Endodermal cell (in vitro differentiated cells): ENCODE measurements around the gene RPL19. TPM values are rescaled to one million over a fixed set of nuclear protein-coding genes. Genes with fewer than 3 reads are reported as not detected.
A peak's percentile ranks its signal among the peaks of the same experiment; 100 is the strongest.

Experiments
- DNase-seq: peaks from one replicate; pipeline ENCODE4 v3.0.0-alpha.2; 2017
- H3K27ac ChIP-seq: 2 replicates; pipeline ENCODE4 v1.5.1; 2013; ENCODE audit warnings: mild to moderate bottlenecking, low read depth, low read length, moderate library complexity
- H3K27me3 ChIP-seq: 2 replicates; pipeline ENCODE4 v1.6.1; 2013; ENCODE audit warnings: mild to moderate bottlenecking, low read length, moderate library complexity; ENCODE audit not compliant: insufficient read depth, control insufficient read depth, poor library complexity, severe bottlenecking
- H3K36me3 ChIP-seq: 2 replicates; pipeline ENCODE4 v1.7.0; 2013; ENCODE audit warnings: mild to moderate bottlenecking, low read length, moderate library complexity; ENCODE audit not compliant: control insufficient read depth, insufficient read depth
- H3K4me1 ChIP-seq: one replicate; pipeline ENCODE4 v1.7.0; 2013; ENCODE audit warnings: low read length; ENCODE audit not compliant: control insufficient read depth, insufficient read depth
- H3K4me3 ChIP-seq: 2 replicates; pipeline ENCODE4 v1.5.1; 2013; ENCODE audit warnings: mild to moderate bottlenecking, low read length, moderate library complexity
- H3K9ac ChIP-seq: 2 replicates; pipeline ENCODE4 v1.6.1; 2013; ENCODE audit warnings: mild to moderate bottlenecking, low read length, moderate library complexity; ENCODE audit not compliant: poor library complexity, severe bottlenecking; ENCODE audit errors: extremely low read depth
- H3K9me3 ChIP-seq: 2 replicates; pipeline ENCODE4 v1.6.1; 2013; ENCODE audit warnings: mild to moderate bottlenecking, low read length, moderate library complexity; ENCODE audit not compliant: control insufficient read depth
- H3K27ac Mint-ChIP-seq: 2 replicates; pipeline ENCODE4 v1.8.0; 2020; ENCODE audit warnings: mixed read lengths
- H3K27me3 Mint-ChIP-seq: 2 replicates; pipeline ENCODE4 v1.8.0; 2021; ENCODE audit warnings: mild to moderate bottlenecking, mixed read lengths; ENCODE audit not compliant: insufficient read depth
- H3K36me3 Mint-ChIP-seq: 2 replicates; pipeline ENCODE4 v1.8.0; 2020; ENCODE audit warnings: low read depth, mixed read lengths
- H3K4me1 Mint-ChIP-seq: 2 replicates; pipeline ENCODE4 v1.8.0; 2020; ENCODE audit warnings: mixed read lengths
- H3K4me3 Mint-ChIP-seq: 2 replicates; pipeline ENCODE4 v1.8.0; 2020; ENCODE audit warnings: mild to moderate bottlenecking, moderate library complexity, mixed read lengths
- H3K9me3 Mint-ChIP-seq: 2 replicates; pipeline ENCODE4 v1.8.0; 2020; ENCODE audit warnings: mild to moderate bottlenecking, mixed read lengths
- CTCF ChIP-seq: fragments of 200-600 bp; sonication (generic); conservative IDR thresholded peaks from 2 replicates; pipeline ENCODE4 v1.5.0; 2021; ENCODE audit warnings: antibody characterized with exemption, mild to moderate bottlenecking
- WGBS, 2 experiments: methylation state at CpG; one replicate each; pipeline versions ENCODE4 v1.1.5 to v1.1.7; 2013; ENCODE audit warnings: missing lambda C conversion rate in 2 of 2, mixed read lengths in 1 of 2; ENCODE audit not compliant: insufficient coverage in 1 of 2, insufficient read length in 1 of 2; 5-methylcytosine and 5-hydroxymethylcytosine counted together
- total RNA-seq, 2 donors: library from RNA; stranded (reverse); fragmentation: NEBNext Ultra II Directional in 1 of 2; extraction: Animal tissue kit (Norgen Biotek cat#: 25700) in 1 of 2; gene quantifications; 2 replicates in 1 of 2; 3 replicates in 1 of 2; pipeline ENCODE4 v1.2.1, GENCODE V29; 2021

RPL19 gene
- total RNA-seq, 2 donors from 2014 or later, result 1,782 to 1,829 TPM

- Histone ChIP-seq H3K9me3 (no peaks in the 10 kb centered on the region), H3K4me1 (no peaks in the 10 kb centered on the region), H3K27ac (no peak overlapping the region), H3K9ac (no peak overlapping the region), H3K4me3 (no peak overlapping the region), H3K36me3 (no peaks in the 10 kb centered on the region), H3K27me3 (peaks cover 82% of the 10 kb centered on the region)
- Mint-ChIP-seq H3K9me3 (no peaks in the 10 kb centered on the region), H3K27ac (no peak overlapping the region), H3K36me3 (no peaks in the 10 kb centered on the region), H3K4me1 (peaks cover 1% of the 10 kb centered on the region), H3K27me3 (peaks cover 80% of the 10 kb centered on the region), H3K4me3 (peak overlapping the region; percentile 51)
- 75 to 79% methylated on average over 1 to 9 of the region's 9 CpGs for WGBS, 2 experiments
- TF ChIP-seq CTCF, result no peak
- DNase-seq, result peak; percentile 66
Measured at GRCh38 chr17:39222866-39223834, 23.1 kb downstream of the RPL19 start.

GRCh38 chr17:39223907-39224777, 24.1 kb downstream of the RPL19 start:
- H3K4me1 Mint-ChIP-seq, result peaks cover 1% of the 10 kb centered on the region
- Histone ChIP-seq H3K27ac (no peak overlapping the region), H3K27me3 (peaks cover 72% of the 10 kb centered on the region), H3K9ac (no peak overlapping the region), H3K9me3 (no peaks in the 10 kb centered on the region), H3K4me3 (no peak overlapping the region), H3K36me3 (no peaks in the 10 kb centered on the region), H3K4me1 (no peaks in the 10 kb centered on the region)
- H3K27ac Mint-ChIP-seq, result no peak overlapping the region
- DNase-seq, result peak; percentile 76
- no peaks in the 10 kb centered on the region for H3K36me3 Mint-ChIP-seq
- peaks cover 76% of the 10 kb centered on the region for H3K27me3 Mint-ChIP-seq
- H3K9me3 Mint-ChIP-seq, result no peaks in the 10 kb centered on the region
- WGBS, 2 experiments, result 27 to 56% methylated on average over 11 to 33 of the region's 33 CpGs
- TF ChIP-seq CTCF, result no peak
- H3K4me3 Mint-ChIP-seq, result peak overlapping the region; percentile 51

GRCh38 chr17:39224778-39225307, 24.8 kb downstream of the RPL19 start:
- peak overlapping the region; percentile 51 for H3K4me3 Mint-ChIP-seq
- WGBS, 2 experiments, result 3 to 4% methylated on average over 45 to 68 of the region's 68 CpGs
- Histone ChIP-seq H3K4me3 (no peak overlapping the region), H3K9ac (no peak overlapping the region), H3K4me1 (no peaks in the 10 kb centered on the region), H3K9me3 (no peaks in the 10 kb centered on the region), H3K27me3 (peaks cover 65% of the 10 kb centered on the region), H3K36me3 (no peaks in the 10 kb centered on the region), H3K27ac (no peak overlapping the region)
- peaks cover 1% of the 10 kb centered on the region for H3K4me1 Mint-ChIP-seq
- no peaks in the 10 kb centered on the region for H3K9me3 Mint-ChIP-seq
- peaks cover 75% of the 10 kb centered on the region for H3K27me3 Mint-ChIP-seq
- no peaks in the 10 kb centered on the region for H3K36me3 Mint-ChIP-seq
- DNase-seq, result peak; percentile 70
- no peak for TF ChIP-seq CTCF
- no peak overlapping the region for H3K27ac Mint-ChIP-seq
